HG03095 (cell line): ENCODE results near the gene PHF20.
"Not testable (repeated sequence)": the region's sequence is repeated elsewhere in the genome, so short reads cannot be mapped to it uniquely, and the experiment has no call there.

Experiments
- ATAC-seq: cut with Tn5 transposase; IDR thresholded peaks from one replicate; pipeline ENCODE4 v1.9.1; 2021; ENCODE audit warnings: moderate library complexity; ENCODE audit not compliant: unreplicated experiment

The PHF20 gene

GRCh38 chr20:35837577-35838195 lies 65.9 kb downstream of the PHF20 start:
- no peak for ATAC-seq

- no peak for ATAC-seq
These were observed 66.4 kb downstream of the PHF20 start for GRCh38 chr20:35838205-35838604.

GRCh38 chr20:35839904-35840303 lies 68.1 kb downstream of the PHF20 start:
- ATAC-seq, result no peak

- no peak for ATAC-seq
These were observed 68.6 kb downstream of the PHF20 start for GRCh38 chr20:35840421-35840820.

- no peak for ATAC-seq
These were observed 70.5 kb downstream of the PHF20 start for GRCh38 chr20:35842361-35842760.

- ATAC-seq, result not testable (repeated sequence)
These were observed 72.1 kb downstream of the PHF20 start for GRCh38 chr20:35843894-35844293.

- ATAC-seq, result no peak
These were observed 73.7 kb downstream of the PHF20 start for GRCh38 chr20:35845561-35845960.

- ATAC-seq, result no peak
These were observed 77.9 kb downstream of the PHF20 start for GRCh38 chr20:35849706-35850105.

- ATAC-seq, result not testable (repeated sequence)
These were observed 79.8 kb downstream of the PHF20 start for GRCh38 chr20:35851659-35852058.

- no peak for ATAC-seq
These were observed 83.0 kb downstream of the PHF20 start for GRCh38 chr20:35854713-35855348.

- ATAC-seq, result not testable (repeated sequence)
These were observed 83.8 kb downstream of the PHF20 start for GRCh38 chr20:35855641-35856040.

- ATAC-seq, result no peak
These were observed 85.1 kb downstream of the PHF20 start for GRCh38 chr20:35856866-35857265.

GRCh38 chr20:35866418-35867202 lies 94.8 kb downstream of the PHF20 start:
- no peak for ATAC-seq

- ATAC-seq, result no peak
These were observed 98.9 kb downstream of the PHF20 start for GRCh38 chr20:35870541-35871258.

- no peak for ATAC-seq
These were observed 99.5 kb downstream of the PHF20 start for GRCh38 chr20:35871259-35871771.

GRCh38 chr20:35876033-35876320 lies 104.2 kb downstream of the PHF20 start:
- ATAC-seq, result no peak

- ATAC-seq, result no peak
These were observed 105.8 kb downstream of the PHF20 start for GRCh38 chr20:35877611-35878010.

- ATAC-seq, result no peak
These were observed 106.4 kb downstream of the PHF20 start for GRCh38 chr20:35878113-35878625.

GRCh38 chr20:35881676-35882075 lies 109.9 kb downstream of the PHF20 start:
- no peak for ATAC-seq

GRCh38 chr20:35882427-35883161 lies 110.8 kb downstream of the PHF20 start:
- ATAC-seq, result not testable (repeated sequence)
